Tibial nerve (tissue), 4 donors: Measurements from ENCODE around the gene PRKAR1B. TPM values are rescaled to one million over a fixed set of nuclear protein-coding genes. Genes with fewer than 3 reads are reported as not detected.
A peak's percentile ranks its signal among the peaks of the same experiment; 100 is the strongest.

Experiments used
- DNase-seq, 2 donors: peaks; one replicate each; pipeline ENCODE4 v3.0.0-alpha.2; 2019; ENCODE audit warnings: low spot score in 2 of 2
- H3K27ac ChIP-seq, 4 donors: fragments of 200-600 bp; sonication (generic) in 3 of 4; one replicate each; pipeline ENCODE4 v1.5.1; 2017 to 2019; ENCODE audit warnings: mild to moderate bottlenecking in 1 of 4
- H3K27me3 ChIP-seq, 2 donors: fragments of 200-600 bp; sonication (generic) in 1 of 2; one replicate each; pipeline versions ENCODE4 v1.5.1 to v1.6.0; 2017 to 2019
- H3K36me3 ChIP-seq, 3 donors: fragments of 200-600 bp; sonication (generic); one replicate each; pipeline ENCODE4 v1.5.1; 2018 to 2019
- H3K4me1 ChIP-seq, 4 donors: fragments of 200-600 bp; sonication (generic) in 3 of 4; one replicate each; pipeline ENCODE4 v1.5.1; 2017 to 2019
- H3K4me3 ChIP-seq, 4 donors: fragments of 200-600 bp; sonication (generic) in 3 of 4; one replicate each; pipeline ENCODE4 v1.5.1; 2017 to 2019; ENCODE audit warnings: mild to moderate bottlenecking in 1 of 4, moderate library complexity in 1 of 4
- H3K9me3 ChIP-seq, 4 donors: fragments of 200-600 bp; sonication (generic) in 3 of 4; one replicate each; pipeline ENCODE4 v1.5.1; 2017 to 2019
- EP300 ChIP-seq, 2 donors: sonication (generic); formaldehyde crosslinking; IDR thresholded peaks; one replicate each; pipeline ENCODE4 v1.6.1; 2017; ENCODE audit warnings: antibody characterized with exemption in 2 of 2, mild to moderate bottlenecking in 1 of 2
- POLR2A ChIP-seq, 2 donors: fragments of 450-650 bp; IDR thresholded peaks; one replicate each; pipeline ENCODE4 v1.6.1; 2017; ENCODE audit warnings: antibody characterized with exemption in 2 of 2, mild to moderate bottlenecking in 2 of 2, moderate library complexity in 2 of 2
- WGBS, 2 donors: methylation state at CpG; one replicate each; pipeline ENCODE4 v1.1.5; 2018; 5-methylcytosine and 5-hydroxymethylcytosine counted together
- total RNA-seq, 4 donors: library from RNA; depleted of rRNA; stranded (reverse); fragments of >200 nt; gene quantifications; one replicate each; pipeline ENCODE4 v1.1.0, GENCODE V29; 2016
- TF ChIP-seq, protein P1 (sequence below), 5 experiments: fragments of 200-600 bp in 3 of 5; fragments of 450-650 bp in 2 of 5; sonication (generic) in 3 of 5; IDR thresholded peaks; one replicate each; pipeline ENCODE4 v1.5.1; 2016 to 2019; ENCODE audit warnings: antibody characterized with exemption in 5 of 5, mild to moderate bottlenecking in 3 of 5, moderate library complexity in 2 of 5

Gene PRKAR1B
- total RNA-seq, 4 donors from 2014 or later, result 2.7 to 12.3 (median 4.8) TPM

GRCh38 chr7:770336-770735 lies 43.3 kb upstream of the PRKAR1B start:
- Histone ChIP-seq H3K9me3 (no peaks in the 10 kb centered on the region), H3K27ac (peak overlapping the region in 2 of 4 donors; percentile 64), H3K27me3 (no peaks in the 10 kb centered on the region), H3K36me3 (peaks cover under 1 to 80% (median 3%) of the 10 kb centered on the region in 3 donors), H3K4me1 (peaks cover 0 to 28% (median 2%) of the 10 kb centered on the region in 4 donors), H3K4me3 (no peak overlapping the region)
- no peak for TF ChIP-seq POLR2A (IDR thresholded peaks at IDR 0.05)
- WGBS, 2 donors, result 89 to 91% methylated on average over 8 to 14 of the region's 14 CpGs
- no peak for DNase-seq

- peaks cover 5 to 81% (median 8%) of the 10 kb centered on the region in 3 donors for H3K36me3 ChIP-seq
- H3K4me1 ChIP-seq, result peaks cover 0 to 28% (median 2%) of the 10 kb centered on the region in 4 donors
Observed at GRCh38 chr7:768881-769504, 41.9 kb upstream of the PRKAR1B start.

DNA sequence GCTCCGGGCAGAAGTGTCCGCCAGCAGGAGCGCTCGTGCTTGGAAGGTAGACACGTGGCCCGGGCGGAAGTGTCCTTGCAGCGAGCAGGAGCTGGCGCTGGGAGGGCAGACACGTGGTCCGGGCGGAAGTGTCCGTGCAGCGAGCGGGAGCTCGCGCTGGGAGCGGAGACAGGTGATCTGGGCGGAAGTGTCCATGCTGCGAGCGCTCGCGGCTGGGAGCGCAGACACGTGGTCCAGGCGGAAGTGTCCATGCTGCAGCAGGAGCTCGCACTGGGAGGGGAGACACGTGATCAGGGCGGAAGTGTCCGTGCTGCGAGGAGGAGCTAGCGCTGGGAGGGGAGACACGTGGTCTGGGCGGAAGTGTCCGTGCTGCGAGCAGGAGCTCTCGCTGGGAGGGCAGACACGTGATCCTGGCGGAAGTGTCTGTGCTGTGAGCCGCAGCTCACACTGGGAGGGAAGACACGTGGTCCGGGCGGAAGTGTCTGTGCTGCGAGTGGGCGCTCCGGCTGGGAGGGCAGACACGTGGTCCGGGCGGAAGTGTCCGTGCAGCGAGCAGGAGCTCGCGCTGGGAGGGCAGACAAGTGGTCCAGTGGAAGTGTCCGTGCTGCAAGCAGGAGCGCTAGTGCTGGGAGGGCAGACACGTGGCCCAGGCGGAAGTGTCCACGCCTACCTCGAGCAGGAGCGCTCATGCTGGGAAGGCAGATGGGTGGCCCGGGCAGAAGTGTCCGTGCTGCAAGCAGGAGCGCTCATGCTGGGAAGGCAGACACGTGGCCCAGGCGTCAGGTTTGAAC lies 41.1 kb upstream of the PRKAR1B start:
- H3K27me3 ChIP-seq, result no peaks in the 10 kb centered on the region
- H3K9me3 ChIP-seq, result no peaks in the 10 kb centered on the region
- peaks cover 5 to 81% (median 14%) of the 10 kb centered on the region in 3 donors for H3K36me3 ChIP-seq
- WGBS, 2 donors, result 89% methylated on average over 61 to 65 of the region's 65 CpGs
- H3K4me3 ChIP-seq, result no peak overlapping the region
- TF ChIP-seq, protein P1, sequence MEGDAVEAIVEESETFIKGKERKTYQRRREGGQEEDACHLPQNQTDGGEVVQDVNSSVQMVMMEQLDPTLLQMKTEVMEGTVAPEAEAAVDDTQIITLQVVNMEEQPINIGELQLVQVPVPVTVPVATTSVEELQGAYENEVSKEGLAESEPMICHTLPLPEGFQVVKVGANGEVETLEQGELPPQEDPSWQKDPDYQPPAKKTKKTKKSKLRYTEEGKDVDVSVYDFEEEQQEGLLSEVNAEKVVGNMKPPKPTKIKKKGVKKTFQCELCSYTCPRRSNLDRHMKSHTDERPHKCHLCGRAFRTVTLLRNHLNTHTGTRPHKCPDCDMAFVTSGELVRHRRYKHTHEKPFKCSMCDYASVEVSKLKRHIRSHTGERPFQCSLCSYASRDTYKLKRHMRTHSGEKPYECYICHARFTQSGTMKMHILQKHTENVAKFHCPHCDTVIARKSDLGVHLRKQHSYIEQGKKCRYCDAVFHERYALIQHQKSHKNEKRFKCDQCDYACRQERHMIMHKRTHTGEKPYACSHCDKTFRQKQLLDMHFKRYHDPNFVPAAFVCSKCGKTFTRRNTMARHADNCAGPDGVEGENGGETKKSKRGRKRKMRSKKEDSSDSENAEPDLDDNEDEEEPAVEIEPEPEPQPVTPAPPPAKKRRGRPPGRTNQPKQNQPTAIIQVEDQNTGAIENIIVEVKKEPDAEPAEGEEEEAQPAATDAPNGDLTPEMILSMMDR (IDR thresholded peaks at IDR 0.05), result no peak
- TF ChIP-seq POLR2A (IDR thresholded peaks at IDR 0.05), result no peak
- no peak for TF ChIP-seq EP300 (IDR thresholded peaks at IDR 0.05)
- peak overlapping the region in 1 of 4 donors; percentile 11 for H3K27ac ChIP-seq
- no peak for DNase-seq
- H3K4me1 ChIP-seq, result peaks cover 0 to 28% (median 2%) of the 10 kb centered on the region in 4 donors

More at GRCh38 chr7:768881-769504, 41.9 kb upstream of the PRKAR1B start:
- no peak for DNase-seq
- TF ChIP-seq EP300 (IDR thresholded peaks at IDR 0.05), result no peak
- no peak for TF ChIP-seq POLR2A (IDR thresholded peaks at IDR 0.05)
- TF ChIP-seq, protein P1 (IDR thresholded peaks at IDR 0.05), result no peak
- WGBS, 2 donors, result 72 to 78% methylated on average over 32 to 33 of the region's 36 CpGs
- H3K9me3 ChIP-seq, result no peaks in the 10 kb centered on the region
- H3K4me3 ChIP-seq, result no peak overlapping the region
- no peaks in the 10 kb centered on the region for H3K27me3 ChIP-seq
- H3K27ac ChIP-seq, result peak overlapping the region in 1 of 4 donors; percentile 47

- no peak overlapping the region for H3K27ac ChIP-seq
- H3K9me3 ChIP-seq, result no peaks in the 10 kb centered on the region
- TF ChIP-seq, protein P1 (IDR thresholded peaks at IDR 0.05), result no peak
- no peak for TF ChIP-seq EP300 (IDR thresholded peaks at IDR 0.05)
- TF ChIP-seq POLR2A (IDR thresholded peaks at IDR 0.05), result no peak
- H3K4me3 ChIP-seq, result no peak overlapping the region
- peaks cover 0 to 28% (median 2%) of the 10 kb centered on the region in 4 donors for H3K4me1 ChIP-seq
- WGBS, 2 donors, result 85 to 94% methylated on average over 20 of the region's 21 CpGs
- peaks cover 5 to 81% (median 16%) of the 10 kb centered on the region in 3 donors for H3K36me3 ChIP-seq
- no peak for DNase-seq
- H3K27me3 ChIP-seq, result no peaks in the 10 kb centered on the region
Observed at GRCh38 chr7:767580-767940, 40.5 kb upstream of the PRKAR1B start.

DNA sequence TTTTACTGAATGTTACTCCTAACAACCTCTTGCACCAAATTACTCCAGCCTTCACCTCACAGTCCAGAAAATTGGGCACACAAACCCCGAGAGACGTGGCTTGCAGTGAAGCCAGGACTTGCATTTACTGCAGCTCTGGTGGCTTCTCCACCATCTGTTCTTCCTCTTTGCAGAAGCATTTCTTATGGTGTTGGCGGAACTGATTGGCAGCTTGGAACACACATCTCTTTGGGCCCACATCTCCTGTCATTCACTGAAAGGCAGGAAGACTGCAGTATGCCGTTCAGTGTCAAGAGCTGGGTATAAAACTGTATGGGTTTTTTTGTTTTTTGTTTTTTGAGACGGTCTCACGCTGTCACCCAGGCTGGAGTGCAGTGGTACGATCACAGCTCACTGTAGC lies 38.3 kb upstream of the PRKAR1B start:
- 94 to 95% methylated on average over 7 of the region's 7 CpGs for WGBS, 2 donors
- no peak for DNase-seq
- H3K36me3 ChIP-seq, result peaks cover 5 to 90% (median 16%) of the 10 kb centered on the region in 3 donors
- H3K27ac ChIP-seq, result no peak overlapping the region
- no peaks in the 10 kb centered on the region for H3K9me3 ChIP-seq
- H3K4me1 ChIP-seq, result peaks cover 0 to 9% (median 0%) of the 10 kb centered on the region in 4 donors
- no peaks in the 10 kb centered on the region for H3K27me3 ChIP-seq
- TF ChIP-seq, protein P1 (IDR thresholded peaks at IDR 0.05), result no peak
- TF ChIP-seq POLR2A (IDR thresholded peaks at IDR 0.05), result no peak
- TF ChIP-seq EP300 (IDR thresholded peaks at IDR 0.05), result no peak
- H3K4me3 ChIP-seq, result no peak overlapping the region
